CD14-positive monocyte (primary cell): ENCODE measurements around the gene PFKFB1. TPM values are rescaled to one million over a fixed set of nuclear protein-coding genes. Genes with fewer than 3 reads are reported as not detected.

Experiments used
- DNase-seq, 3 donors: peaks; one replicate each; pipeline ENCODE4 v3.0.0-alpha.2; 2011 to 2022
- H2AFZ ChIP-seq: 2 replicates; pipeline ENCODE4 v1.6.0; 2012; ENCODE audit warnings: mild to moderate bottlenecking, low read depth, low read length, inconsistent platforms; ENCODE audit not compliant: insufficient read depth, poor library complexity, severe bottlenecking
- H3K27ac ChIP-seq, 2 donors: 1 replicate in 1 of 2; 2 replicates in 1 of 2; pipeline ENCODE4 v1.5.1; 2012 to 2013; ENCODE audit warnings: low read length in 2 of 2, control low read depth in 1 of 2, inconsistent platforms in 1 of 2, low read depth in 1 of 2, mild to moderate bottlenecking in 1 of 2
- H3K27me3 ChIP-seq, 2 donors: one replicate each; pipeline versions ENCODE4 v1.6.0 to v1.6.1; 2011 to 2013; ENCODE audit warnings: low read length in 2 of 2; ENCODE audit not compliant: control insufficient read depth in 2 of 2, insufficient read depth in 2 of 2
- H3K36me3 ChIP-seq, 2 donors: replicated peaks in 1 of 2; 1 replicate in 1 of 2; 2 replicates in 1 of 2; pipeline versions ENCODE4 v1.5.1 to v1.6.1; 2012 to 2013; ENCODE audit warnings: low read length in 2 of 2, control low read depth in 1 of 2, inconsistent platforms in 1 of 2, mild to moderate bottlenecking in 1 of 2; ENCODE audit not compliant: insufficient read depth in 2 of 2, control insufficient read depth in 1 of 2
- H3K4me1 ChIP-seq, 2 donors: 1 replicate in 1 of 2; 2 replicates in 1 of 2; pipeline versions ENCODE4 v1.5.1 to v1.6.1; 2012 to 2013; ENCODE audit warnings: low read length in 2 of 2, control low read depth in 1 of 2, inconsistent platforms in 1 of 2, mild to moderate bottlenecking in 1 of 2, moderate library complexity in 1 of 2; ENCODE audit not compliant: insufficient read depth in 2 of 2, control insufficient read depth in 1 of 2
- H3K4me2 ChIP-seq: replicated peaks from 2 replicates; pipeline ENCODE3; 2012; ENCODE audit warnings: low read length, moderate library complexity, mild to moderate bottlenecking; ENCODE audit not compliant: poor library complexity, severe bottlenecking; ENCODE audit errors: extremely low read depth
- H3K4me3 ChIP-seq, 3 experiments: fragments of 200-600 bp in 1 of 3; sonication (generic) in 1 of 3; replicated peaks in 1 of 3; 1 replicate in 2 of 3; 2 replicates in 1 of 3; pipeline ENCODE4 v1.5.1; 2011 to 2013; ENCODE audit warnings: low read length in 3 of 3, mild to moderate bottlenecking in 3 of 3, control low read depth in 2 of 3, low read depth in 2 of 3, inconsistent platforms in 1 of 3, moderate library complexity in 1 of 3
- H3K79me2 ChIP-seq: 2 replicates; pipeline ENCODE4 v1.6.0; 2012; ENCODE audit warnings: mild to moderate bottlenecking, control low read depth, inconsistent platforms, low read length, moderate library complexity; ENCODE audit not compliant: insufficient read depth
- H3K9ac ChIP-seq: 2 replicates; pipeline ENCODE4 v1.6.0; 2017; ENCODE audit warnings: low read length, mild to moderate bottlenecking; ENCODE audit not compliant: insufficient read depth, poor library complexity, severe bottlenecking
- H3K9me3 ChIP-seq, 2 donors: replicated peaks in 1 of 2; 1 replicate in 1 of 2; 2 replicates in 1 of 2; pipeline versions ENCODE4 v1.5.1 to v1.6.1; 2012 to 2013; ENCODE audit warnings: low read length in 2 of 2, control low read depth in 1 of 2; ENCODE audit not compliant: control insufficient read depth in 1 of 2, insufficient read depth in 1 of 2
- H4K20me1 ChIP-seq: 2 replicates; pipeline ENCODE4 v1.6.0; 2012; ENCODE audit warnings: mild to moderate bottlenecking, low read length, control low read depth, moderate library complexity; ENCODE audit not compliant: insufficient read depth
- H3K27ac Mint-ChIP-seq, 7 donors: one replicate each; pipeline ENCODE4 v1.8.0; 2020; ENCODE audit warnings: mild to moderate bottlenecking in 7 of 7, mixed read lengths in 7 of 7, moderate library complexity in 6 of 7, inconsistent platforms in 2 of 7
- H3K27me3 Mint-ChIP-seq, 3 donors: one replicate each; pipeline ENCODE4 v1.8.0; 2021 to 2022; ENCODE audit warnings: low read depth in 3 of 3, mild to moderate bottlenecking in 3 of 3, mixed read lengths in 3 of 3, moderate library complexity in 3 of 3, inconsistent platforms in 1 of 3
- H3K36me3 Mint-ChIP-seq, 2 donors: one replicate each; pipeline ENCODE4 v1.8.0; 2020; ENCODE audit warnings: mixed read lengths in 2 of 2, inconsistent platforms in 1 of 2, mild to moderate bottlenecking in 1 of 2
- H3K4me1 Mint-ChIP-seq: one replicate; pipeline ENCODE4 v1.8.0; 2020; ENCODE audit warnings: mild to moderate bottlenecking, mixed read lengths
- H3K4me3 Mint-ChIP-seq, 2 donors: one replicate each; pipeline ENCODE4 v1.8.0; 2020; ENCODE audit warnings: mild to moderate bottlenecking in 2 of 2, mixed read lengths in 2 of 2, moderate library complexity in 1 of 2
- H3K9me3 Mint-ChIP-seq, 7 donors: one replicate each; pipeline ENCODE4 v1.8.0; 2020 to 2022; ENCODE audit warnings: mixed read lengths in 7 of 7, mild to moderate bottlenecking in 6 of 7, moderate library complexity in 6 of 7, inconsistent platforms in 2 of 7
- CTCF ChIP-seq: fragments of 200-600 bp; IDR thresholded peaks from one replicate; pipeline ENCODE4 v1.8.0; 2022; ENCODE audit warnings: antibody characterized with exemption, mild to moderate bottlenecking
- WGBS: methylation state at CpG from one replicate; pipeline ENCODE4 v1.1.5; 2013; ENCODE audit warnings: missing lambda C conversion rate; ENCODE audit not compliant: insufficient coverage; 5-methylcytosine and 5-hydroxymethylcytosine counted together
- intact Hi-C, 2 donors: fragments of 100-400 bp; cut with micrococcal nuclease; formaldehyde crosslinking; loops; one replicate each; pipeline versions ENCODE4 v1.15.0 to v1.15.1; 2023
- polyA plus RNA-seq, 3 donors: library from polyadenylated mRNA; depleted of rRNA in 1 of 3; unstranded in 2 of 3; stranded (reverse) in 1 of 3; fragments of 300-500 nt in 2 of 3; fragments of >200 nt in 1 of 3; fragmentation: Illumina TruSeq in 2 of 3; gene quantifications; 1 replicate in 2 of 3; 2 replicates in 1 of 3; pipeline ENCODE4 v1.2.3, GENCODE V29; 2012 to 2021

The PFKFB1 gene
- polyA plus RNA-seq, 3 donors, result 0.11 to 0.21 TPM; not detected in 1

GRCh38 chrX:54995621-54996020 is 1.6 kb upstream of the PFKFB1 start:
- no peak overlapping the region for H3K27ac Mint-ChIP-seq
- Histone ChIP-seq H3K27me3 (peaks cover 0 to 2% of the 10 kb centered on the region in 2 donors), H2AFZ (no peak overlapping the region), H3K36me3 (no peaks in the 10 kb centered on the region), H3K4me2 (no peak overlapping the region), H3K79me2 (peaks cover 5% of the 10 kb centered on the region), H3K4me1 (peaks cover 8 to 14% of the 10 kb centered on the region in 2 donors), H4K20me1 (no peaks in the 10 kb centered on the region), H3K9ac (no peak overlapping the region), H3K27ac (no peak overlapping the region), H3K9me3 (no peaks in the 10 kb centered on the region), H3K4me3 (no peak overlapping the region)
- H3K27me3 Mint-ChIP-seq, result peaks cover 2 to 12% (median 2%) of the 10 kb centered on the region in 3 donors
- H3K9me3 Mint-ChIP-seq, result peaks cover 0 to 6% (median 2%) of the 10 kb centered on the region in 7 donors
- H3K4me1 Mint-ChIP-seq, result peaks cover 14% of the 10 kb centered on the region
- no peak overlapping the region for H3K4me3 Mint-ChIP-seq
- DNase-seq, result no peak
- intact Hi-C loops, result loop anchor here in 1 of 2 donors (10.0 kb wide), 1 partner anchor 181 kb away; no protein-coding TSS in a partner anchor
- no peaks in the 10 kb centered on the region for H3K36me3 Mint-ChIP-seq
- TF ChIP-seq CTCF, result no peak

- Mint-ChIP-seq H3K36me3 (no peaks in the 10 kb centered on the region), H3K4me3 (peak overlapping the region in 1 of 2 donors; percentile 42), H3K9me3 (peaks cover 0 to 2% (median 0%) of the 10 kb centered on the region in 7 donors), H3K27me3 (peaks cover 2 to 12% (median 2%) of the 10 kb centered on the region in 3 donors), H3K27ac (peak overlapping the region in 1 of 7 donors; percentile 33), H3K4me1 (peaks cover 13% of the 10 kb centered on the region)
- peak in 2 of 3 donors; percentile 6 to 36 for DNase-seq
- no peak overlapping the region for H3K4me2 ChIP-seq
- 90% methylated on average over 2 of the region's 6 CpGs for WGBS
- H3K4me3 ChIP-seq, result no peak overlapping the region
- no peak for TF ChIP-seq CTCF
- H3K9ac ChIP-seq, result no peak overlapping the region
- H3K27ac ChIP-seq, result no peak overlapping the region
- H3K9me3 ChIP-seq, result no peaks in the 10 kb centered on the region
- H4K20me1 ChIP-seq, result no peaks in the 10 kb centered on the region
- H3K79me2 ChIP-seq, result no peaks in the 10 kb centered on the region
- H2AFZ ChIP-seq, result no peak overlapping the region
- intact Hi-C loops, result loop anchor here in 1 of 2 donors (10.0 kb wide), 1 partner anchor 180 kb away; no protein-coding TSS in a partner anchor
- peaks cover 0 to 2% of the 10 kb centered on the region in 2 donors for H3K27me3 ChIP-seq
- no peaks in the 10 kb centered on the region for H3K36me3 ChIP-seq
- peaks cover 6 to 14% of the 10 kb centered on the region in 2 donors for H3K4me1 ChIP-seq
Measured at GRCh38 chrX:54994668-54995351, 822 bp upstream of the PFKFB1 start.
